Vagina (tissue), 2 donors: ENCODE results near the gene ZNF813. TPM values are rescaled to one million over a fixed set of nuclear protein-coding genes. Genes with fewer than 3 reads are reported as not detected.
"Not testable (repeated sequence)": the region's sequence is repeated elsewhere in the genome, so short reads cannot be mapped to it uniquely, and the experiment has no call there.

Experiments used
- DNase-seq, 2 donors: peaks; one replicate each; pipeline ENCODE4 v3.0.0-alpha.2; 2017; ENCODE audit errors: extremely low spot score in 2 of 2
- H3K27ac ChIP-seq: fragments of 200-600 bp; sonication (generic); one replicate; pipeline ENCODE4 v1.5.1; 2019
- H3K27me3 ChIP-seq: fragments of 200-600 bp; sonication (generic); one replicate; pipeline ENCODE4 v1.5.1; 2019
- H3K36me3 ChIP-seq, 2 donors: fragments of 200-600 bp; sonication (generic); one replicate each; pipeline ENCODE4 v1.5.1; 2017 to 2019
- H3K4me1 ChIP-seq: fragments of 200-600 bp; sonication (generic); one replicate; pipeline ENCODE4 v1.5.1; 2019
- H3K4me3 ChIP-seq, 2 donors: fragments of 200-600 bp; sonication (generic); 1 replicate in 1 of 2; 2 replicates in 1 of 2; pipeline ENCODE4 v1.5.1; 2016 to 2019
- H3K9me3 ChIP-seq: fragments of 200-600 bp; sonication (generic); one replicate; pipeline ENCODE4 v1.5.1; 2019
- POLR2A ChIP-seq, 2 donors: fragments of 450-650 bp; IDR thresholded peaks; one replicate each; pipeline ENCODE4 v1.6.1; 2017; ENCODE audit warnings: antibody characterized with exemption in 2 of 2, mild to moderate bottlenecking in 2 of 2, moderate library complexity in 2 of 2
- POLR2AphosphoS5 ChIP-seq, 2 donors: sonication (generic); formaldehyde crosslinking; IDR thresholded peaks; one replicate each; pipeline ENCODE4 v1.9.0; 2017; ENCODE audit warnings: antibody characterized with exemption in 2 of 2, mild to moderate bottlenecking in 2 of 2, low read depth in 1 of 2; ENCODE audit not compliant: insufficient read depth in 1 of 2
- intact Hi-C: fragments of 100-400 bp; cut with DNase I; formaldehyde crosslinking; loops from one replicate; pipeline ENCODE4 v1.15.1; 2023
- total RNA-seq: library from RNA; depleted of rRNA; stranded (reverse); fragments of >200 nt; gene quantifications from one replicate; pipeline ENCODE4 v1.2.3, GENCODE V29; 2016
- TF ChIP-seq, protein P1 (sequence below), 3 experiments: fragments of 450-650 bp in 2 of 3; fragments of 200-600 bp in 1 of 3; sonication (generic) in 1 of 3; IDR thresholded peaks; one replicate each; pipeline ENCODE4 v1.5.1; 2017 to 2019; ENCODE audit warnings: antibody characterized with exemption in 3 of 3, mild to moderate bottlenecking in 2 of 3, moderate library complexity in 2 of 3

The ZNF813 gene
- total RNA-seq, 1 donor from 2014 or later, result 4.2 TPM

DNA sequence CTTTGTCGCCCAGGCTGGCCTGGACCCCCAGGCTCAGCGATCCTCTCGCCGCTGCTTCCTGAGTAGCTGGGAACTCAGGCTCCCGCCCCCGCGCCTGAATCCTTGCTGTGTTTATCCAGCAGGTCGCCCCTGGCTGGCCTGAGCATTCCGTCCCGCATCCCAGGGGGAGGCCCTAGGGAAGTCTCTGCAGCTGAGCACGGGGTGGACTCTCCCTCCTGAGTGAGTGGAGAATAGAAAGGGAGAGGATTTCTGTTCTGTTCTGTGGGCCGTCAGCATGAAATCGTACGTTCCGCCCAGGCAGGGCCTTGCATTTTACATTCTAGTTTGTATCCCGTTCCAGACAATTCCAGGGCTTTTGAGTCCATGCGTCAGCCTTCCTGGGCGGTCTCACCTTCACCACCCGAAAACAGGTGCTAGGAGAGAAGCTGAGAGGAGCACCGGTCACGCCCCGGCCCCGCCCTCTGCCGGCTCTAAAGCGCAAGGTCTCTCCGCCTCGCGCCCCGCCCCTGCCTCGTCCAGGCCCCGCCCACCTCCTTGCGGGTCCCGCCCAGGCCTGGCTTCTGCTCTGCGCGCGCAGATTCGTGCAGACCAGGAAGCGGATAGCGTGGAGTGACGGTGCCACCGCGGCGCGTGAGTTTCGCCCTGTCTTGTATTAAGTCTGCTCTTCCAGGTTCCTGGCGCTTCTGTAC lies 36.0 kb upstream of the ZNF813 start, which contains the start of gene ZNF761:
TSS of gene ZNF761 (plus strand) at position 586 of the 689 bp plus-strand sequence. CDS start 15,285 bp downstream, outside the sequence.
- peak within 1 kb of the TSS; percentile 86 for H3K27ac ChIP-seq
- no peaks in the 10 kb centered on the region for H3K9me3 ChIP-seq
- H3K4me1 ChIP-seq, result peaks cover 5% of the 10 kb centered on the region
- peak within 1 kb of the TSS; percentile 62 for H3K4me3 ChIP-seq
- intact Hi-C loops, result no loop called here
- peak; percentile 95 to 98 for DNase-seq
- no peaks in the 10 kb centered on the region for H3K27me3 ChIP-seq
- H3K36me3 ChIP-seq, result peaks cover 0 to 13% of the 10 kb centered on the region in 2 donors
- TF ChIP-seq POLR2A (IDR thresholded peaks at IDR 0.05) (peak in 1 of 2 donors; percentile 78), POLR2AphosphoS5 (IDR thresholded peaks at IDR 0.05; ENCODE audit: insufficient read depth in 1 of 2, low read depth in 1 of 2) (peak; percentile 83 to 92)
- TF ChIP-seq, protein P1, sequence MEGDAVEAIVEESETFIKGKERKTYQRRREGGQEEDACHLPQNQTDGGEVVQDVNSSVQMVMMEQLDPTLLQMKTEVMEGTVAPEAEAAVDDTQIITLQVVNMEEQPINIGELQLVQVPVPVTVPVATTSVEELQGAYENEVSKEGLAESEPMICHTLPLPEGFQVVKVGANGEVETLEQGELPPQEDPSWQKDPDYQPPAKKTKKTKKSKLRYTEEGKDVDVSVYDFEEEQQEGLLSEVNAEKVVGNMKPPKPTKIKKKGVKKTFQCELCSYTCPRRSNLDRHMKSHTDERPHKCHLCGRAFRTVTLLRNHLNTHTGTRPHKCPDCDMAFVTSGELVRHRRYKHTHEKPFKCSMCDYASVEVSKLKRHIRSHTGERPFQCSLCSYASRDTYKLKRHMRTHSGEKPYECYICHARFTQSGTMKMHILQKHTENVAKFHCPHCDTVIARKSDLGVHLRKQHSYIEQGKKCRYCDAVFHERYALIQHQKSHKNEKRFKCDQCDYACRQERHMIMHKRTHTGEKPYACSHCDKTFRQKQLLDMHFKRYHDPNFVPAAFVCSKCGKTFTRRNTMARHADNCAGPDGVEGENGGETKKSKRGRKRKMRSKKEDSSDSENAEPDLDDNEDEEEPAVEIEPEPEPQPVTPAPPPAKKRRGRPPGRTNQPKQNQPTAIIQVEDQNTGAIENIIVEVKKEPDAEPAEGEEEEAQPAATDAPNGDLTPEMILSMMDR (IDR thresholded peaks at IDR 0.05), result peak in 2 of 3 experiments; percentile 6 to 28

DNA sequence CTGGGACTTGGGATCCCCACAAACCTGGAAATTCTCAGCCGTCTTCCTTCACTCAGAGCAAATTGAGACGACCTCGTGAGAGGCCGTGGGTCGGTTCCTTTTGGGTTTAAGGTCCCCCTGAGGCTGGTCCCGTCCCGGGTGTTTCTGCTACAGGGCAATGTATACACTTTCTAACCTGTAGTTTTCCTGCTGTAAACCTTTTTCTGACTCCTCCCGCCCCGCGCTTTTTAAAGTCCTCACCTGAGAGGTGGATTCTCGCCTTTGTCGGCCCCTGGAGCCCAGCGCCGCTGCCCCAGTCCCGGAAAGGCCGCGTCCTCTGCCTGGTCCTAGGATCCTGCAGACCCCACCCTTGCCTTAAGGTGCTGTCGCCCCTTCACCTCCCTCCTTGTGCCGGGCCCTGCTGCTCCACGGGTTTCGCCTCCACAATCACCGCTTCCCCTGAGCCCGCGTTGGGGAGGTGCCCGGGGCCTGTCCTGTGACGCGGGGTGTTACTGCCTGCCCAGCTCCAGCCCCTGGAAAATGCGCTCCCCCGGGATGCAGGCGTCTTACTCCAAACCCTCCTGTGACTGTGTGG lies 35.4 kb upstream of the ZNF813 start:
- TF ChIP-seq, protein P1 (IDR thresholded peaks at IDR 0.05), result no peak
- TF ChIP-seq POLR2AphosphoS5 (IDR thresholded peaks at IDR 0.05; ENCODE audit: insufficient read depth in 1 of 2, low read depth in 1 of 2) (peak in 1 of 2 donors; percentile 13), POLR2A (IDR thresholded peaks at IDR 0.05) (no peak)
- Histone ChIP-seq H3K27ac (peak overlapping the region; percentile 75), H3K9me3 (no peaks in the 10 kb centered on the region), H3K36me3 (peaks cover 0 to 14% of the 10 kb centered on the region in 2 donors), H3K27me3 (no peaks in the 10 kb centered on the region), H3K4me1 (peaks cover 5% of the 10 kb centered on the region), H3K4me3 (peak overlapping the region; percentile 62)
- intact Hi-C loops, result no loop called here
- DNase-seq, result no peak

DNA sequence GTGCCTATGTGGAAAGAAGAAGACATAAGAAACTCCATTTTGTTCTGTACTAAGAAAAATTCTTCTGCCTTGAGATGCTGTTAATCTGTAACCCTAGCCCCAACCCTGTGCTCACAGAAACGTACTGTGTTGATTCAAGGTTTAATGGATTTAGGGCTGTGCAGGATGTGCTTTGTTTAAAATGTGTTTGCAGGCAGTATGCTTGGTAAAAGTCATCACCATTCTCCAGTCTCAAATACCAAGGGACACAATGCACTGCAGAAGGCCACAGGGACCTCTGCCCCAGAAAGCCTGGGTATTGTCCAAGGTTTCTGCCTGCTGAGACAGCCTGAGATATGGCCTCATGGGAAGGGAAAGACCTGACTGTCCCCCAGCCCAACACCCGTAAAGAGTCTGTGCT lies 23.7 kb upstream of the ZNF813 start:
- H3K4me1 ChIP-seq, DNase-seq, H3K27me3 ChIP-seq, H3K4me3 ChIP-seq, H3K9me3 ChIP-seq, H3K27ac ChIP-seq: not testable (repeated sequence)
- intact Hi-C loops, result loop anchor here (10.0 kb wide), 1 partner anchor 301 kb away; no protein-coding TSS in a partner anchor
- H3K36me3 ChIP-seq, result peaks cover 0 to 42% of the 10 kb centered on the region in 2 donors

DNA sequence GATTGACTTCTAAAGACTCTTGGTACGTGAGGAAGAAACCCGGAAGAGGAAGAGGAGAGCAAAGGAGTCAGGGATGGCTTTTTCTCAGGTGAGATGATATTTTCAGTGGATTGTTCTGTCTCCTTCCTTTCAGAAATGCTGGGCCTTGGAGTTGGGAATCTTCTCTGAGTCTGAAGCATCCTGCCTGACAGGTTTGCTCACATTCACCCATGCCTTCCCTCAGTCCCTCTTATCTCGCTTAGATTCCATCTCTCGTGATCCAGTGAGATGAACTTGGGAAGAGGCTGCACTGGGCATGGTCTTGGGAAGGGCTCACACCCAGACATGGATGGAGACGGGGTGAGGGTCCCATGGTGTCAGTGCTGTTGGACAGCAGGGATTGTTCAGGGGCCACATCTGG lies 20.3 kb upstream of the ZNF813 start:
- peaks cover 3 to 58% of the 10 kb centered on the region in 2 donors for H3K36me3 ChIP-seq
- H3K9me3 ChIP-seq, result not testable (repeated sequence)
- intact Hi-C loops, result loop anchor here (10.0 kb wide), 1 partner anchor 298 kb away; no protein-coding TSS in a partner anchor

DNA sequence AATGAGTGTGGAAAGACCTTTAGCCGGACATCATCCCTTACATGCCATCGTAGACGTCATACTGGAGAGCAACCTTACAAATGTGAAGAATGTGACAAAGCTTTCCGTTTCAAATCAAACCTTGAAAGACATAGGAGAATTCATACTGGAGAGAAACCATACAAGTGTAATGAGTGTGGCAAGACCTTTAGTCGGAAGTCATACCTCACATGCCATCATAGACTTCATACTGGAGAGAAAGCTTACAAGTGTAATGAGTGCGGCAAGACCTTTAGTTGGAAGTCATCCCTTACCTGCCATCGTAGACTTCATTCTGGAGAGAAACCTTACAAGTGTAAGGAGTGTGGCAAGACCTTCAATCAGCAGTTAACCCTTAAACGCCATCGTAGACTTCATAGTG lies 11.7 kb upstream of the ZNF813 start:
- H3K9me3 ChIP-seq, result peaks cover 15% of the 10 kb centered on the region
- DNase-seq, result no peak
- intact Hi-C loops, result no loop called here
- no peak overlapping the region for H3K27ac ChIP-seq
- no peaks in the 10 kb centered on the region for H3K27me3 ChIP-seq
- no peak overlapping the region for H3K4me3 ChIP-seq
- H3K36me3 ChIP-seq, result peaks cover 3 to 49% of the 10 kb centered on the region in 2 donors
- no peaks in the 10 kb centered on the region for H3K4me1 ChIP-seq
- TF ChIP-seq POLR2AphosphoS5 (IDR thresholded peaks at IDR 0.05; ENCODE audit: insufficient read depth in 1 of 2, low read depth in 1 of 2) (no peak), POLR2A (IDR thresholded peaks at IDR 0.05) (no peak)
- TF ChIP-seq, protein P1 (IDR thresholded peaks at IDR 0.05), result no peak

More for the DNA sequence above, 20.3 kb upstream of the ZNF813 start:
- not testable (repeated sequence) for H3K4me1 ChIP-seq, H3K4me3 ChIP-seq, DNase-seq, H3K27ac ChIP-seq, H3K27me3 ChIP-seq

DNA sequence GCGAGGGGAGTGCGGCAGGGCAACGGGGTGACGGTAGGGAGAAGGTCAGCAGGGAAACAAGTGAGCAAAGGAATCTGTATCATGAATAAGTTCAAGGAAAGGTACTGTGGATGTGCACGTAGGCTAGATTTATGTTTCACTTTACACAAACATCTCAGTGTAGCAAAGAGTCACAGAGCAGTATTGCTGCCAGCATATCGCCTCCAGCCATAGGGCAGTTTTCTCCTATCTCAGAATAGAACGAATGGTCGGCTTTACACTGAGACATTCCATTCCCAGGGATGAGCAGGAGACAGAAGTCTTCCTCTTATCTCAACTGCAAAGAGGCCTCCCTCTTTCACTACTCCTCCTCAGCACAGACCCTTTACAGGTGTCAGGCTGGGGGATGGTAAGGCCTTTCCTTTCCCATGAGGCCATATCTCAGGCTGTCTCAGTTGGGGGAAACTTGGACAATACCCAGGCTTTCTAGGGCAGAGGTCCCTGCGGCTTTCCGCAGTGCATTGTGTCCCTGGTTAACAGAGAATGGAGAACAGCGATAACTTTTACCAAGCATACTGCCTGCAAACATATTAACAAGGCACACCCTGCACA lies 7.3 kb upstream of the ZNF813 start:
- H3K4me3 ChIP-seq, H3K27me3 ChIP-seq, DNase-seq, H3K36me3 ChIP-seq, H3K27ac ChIP-seq, intact Hi-C loops, H3K4me1 ChIP-seq: not testable (repeated sequence)
- H3K9me3 ChIP-seq, result peaks cover 15% of the 10 kb centered on the region
